ENCODE data around the gene MGLL.

Gene MGLL

DNA sequence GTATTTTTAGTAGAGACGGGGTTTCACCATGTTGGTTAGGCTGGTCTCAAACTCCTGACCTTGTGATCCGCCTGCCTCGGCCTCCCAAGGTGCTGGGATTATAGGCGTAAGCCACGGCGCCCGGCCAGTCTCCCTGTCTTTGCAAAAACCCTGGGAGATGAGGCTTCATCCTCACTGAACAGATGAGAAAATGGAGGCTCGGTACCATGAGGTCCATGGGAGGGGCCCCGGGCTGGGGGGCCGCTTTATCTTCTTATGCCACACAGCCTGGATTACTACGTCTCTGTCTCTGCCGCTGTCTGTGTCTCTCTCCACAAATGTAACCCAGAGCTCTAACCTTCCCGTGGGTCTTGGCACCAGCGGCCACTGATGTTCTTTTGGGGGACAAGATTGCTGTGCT lies 110.4 kb downstream of the MGLL start:
- TF ChIP-seq, protein P1, sequence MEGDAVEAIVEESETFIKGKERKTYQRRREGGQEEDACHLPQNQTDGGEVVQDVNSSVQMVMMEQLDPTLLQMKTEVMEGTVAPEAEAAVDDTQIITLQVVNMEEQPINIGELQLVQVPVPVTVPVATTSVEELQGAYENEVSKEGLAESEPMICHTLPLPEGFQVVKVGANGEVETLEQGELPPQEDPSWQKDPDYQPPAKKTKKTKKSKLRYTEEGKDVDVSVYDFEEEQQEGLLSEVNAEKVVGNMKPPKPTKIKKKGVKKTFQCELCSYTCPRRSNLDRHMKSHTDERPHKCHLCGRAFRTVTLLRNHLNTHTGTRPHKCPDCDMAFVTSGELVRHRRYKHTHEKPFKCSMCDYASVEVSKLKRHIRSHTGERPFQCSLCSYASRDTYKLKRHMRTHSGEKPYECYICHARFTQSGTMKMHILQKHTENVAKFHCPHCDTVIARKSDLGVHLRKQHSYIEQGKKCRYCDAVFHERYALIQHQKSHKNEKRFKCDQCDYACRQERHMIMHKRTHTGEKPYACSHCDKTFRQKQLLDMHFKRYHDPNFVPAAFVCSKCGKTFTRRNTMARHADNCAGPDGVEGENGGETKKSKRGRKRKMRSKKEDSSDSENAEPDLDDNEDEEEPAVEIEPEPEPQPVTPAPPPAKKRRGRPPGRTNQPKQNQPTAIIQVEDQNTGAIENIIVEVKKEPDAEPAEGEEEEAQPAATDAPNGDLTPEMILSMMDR (conservative IDR thresholded peaks at IDR 0.05; ENCODE audit: control insufficient read depth, insufficient read depth, low read depth, low read length): no peak
- DNase-seq (ENCODE audit: low read depth): no peak
- no peak overlapping the region for H3K4me3 ChIP-seq (ENCODE audit: control insufficient read depth, low read depth, low read length)

DNA sequence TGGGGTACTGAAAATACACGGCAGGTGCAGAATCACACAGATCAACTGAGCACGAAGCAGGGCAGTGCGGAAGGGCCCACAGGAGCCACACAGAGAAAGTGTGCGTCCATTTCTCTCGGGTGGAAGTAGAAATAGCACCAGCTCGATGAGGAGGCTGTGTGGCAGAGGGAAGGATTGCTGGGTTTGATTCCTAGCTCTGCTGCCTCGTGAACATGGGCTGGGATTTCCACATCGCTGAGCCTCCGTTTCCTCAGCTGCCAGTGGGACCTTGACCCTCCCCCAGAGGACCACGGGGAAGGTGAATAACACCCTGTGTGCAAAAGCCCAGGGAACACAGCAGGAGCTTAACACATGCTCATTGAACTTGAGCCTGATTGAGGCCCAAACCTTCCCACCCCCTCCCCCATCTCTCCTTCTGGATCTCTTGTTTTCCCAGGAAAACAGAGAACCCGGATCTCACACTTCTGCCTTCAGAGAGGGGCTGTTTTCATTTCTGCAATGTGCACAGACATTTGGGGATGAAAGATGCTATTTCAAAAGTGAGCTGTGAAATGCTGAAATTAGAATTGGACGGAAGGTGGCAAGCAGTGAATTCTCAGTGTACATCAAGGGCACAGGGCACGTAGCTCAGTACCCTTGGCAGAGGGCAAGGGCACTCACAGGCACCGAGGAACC lies 111.2 kb downstream of the MGLL start:
- H3K4me3 ChIP-seq (ENCODE audit: control insufficient read depth, low read depth, low read length): no peak overlapping the region
- DNase-seq (ENCODE audit: low read depth): no peak
- TF ChIP-seq, protein P1 (conservative IDR thresholded peaks at IDR 0.05; ENCODE audit: control insufficient read depth, insufficient read depth, low read depth, low read length): no peak

DNA sequence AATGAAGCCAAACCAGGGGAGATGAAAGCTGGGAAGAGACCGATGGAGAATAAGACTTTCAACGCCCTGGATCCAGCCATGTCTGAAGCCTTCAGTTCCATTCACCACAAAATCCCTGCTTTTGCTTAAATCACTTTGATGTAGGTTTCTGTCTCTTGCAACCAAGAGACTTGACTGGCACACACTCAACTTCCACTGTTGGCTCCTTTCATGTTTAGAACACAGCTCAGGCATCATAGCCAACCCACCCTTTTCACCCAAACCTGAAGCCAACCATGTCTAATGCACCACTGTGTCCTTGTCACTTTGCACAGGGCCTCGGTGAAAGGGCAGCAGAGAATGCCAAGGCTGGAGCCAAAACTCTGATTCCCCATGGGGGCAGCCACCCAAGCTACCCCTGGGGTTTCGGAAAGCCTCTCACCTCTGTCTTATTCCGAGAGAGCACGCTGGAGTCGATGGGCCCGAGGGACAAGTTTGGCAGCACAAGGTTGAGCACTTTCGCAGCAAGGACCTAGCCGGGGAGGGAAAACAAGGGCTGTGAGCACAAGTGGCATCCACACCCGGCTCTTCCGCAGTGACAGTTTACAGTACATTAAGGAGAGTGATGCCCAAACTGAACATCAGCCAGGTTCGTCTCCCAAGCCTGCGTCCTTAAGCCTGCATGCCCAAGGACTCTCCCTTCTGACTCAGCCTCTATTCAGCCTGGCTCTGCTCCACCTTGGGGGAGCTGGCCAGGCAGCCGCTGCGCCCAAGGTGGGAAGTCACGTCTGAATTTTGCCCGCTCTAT lies 112.0 kb downstream of the MGLL start:
- TF ChIP-seq, protein P1 (conservative IDR thresholded peaks at IDR 0.05; ENCODE audit: control insufficient read depth, insufficient read depth, low read depth, low read length): no peak

DNA sequence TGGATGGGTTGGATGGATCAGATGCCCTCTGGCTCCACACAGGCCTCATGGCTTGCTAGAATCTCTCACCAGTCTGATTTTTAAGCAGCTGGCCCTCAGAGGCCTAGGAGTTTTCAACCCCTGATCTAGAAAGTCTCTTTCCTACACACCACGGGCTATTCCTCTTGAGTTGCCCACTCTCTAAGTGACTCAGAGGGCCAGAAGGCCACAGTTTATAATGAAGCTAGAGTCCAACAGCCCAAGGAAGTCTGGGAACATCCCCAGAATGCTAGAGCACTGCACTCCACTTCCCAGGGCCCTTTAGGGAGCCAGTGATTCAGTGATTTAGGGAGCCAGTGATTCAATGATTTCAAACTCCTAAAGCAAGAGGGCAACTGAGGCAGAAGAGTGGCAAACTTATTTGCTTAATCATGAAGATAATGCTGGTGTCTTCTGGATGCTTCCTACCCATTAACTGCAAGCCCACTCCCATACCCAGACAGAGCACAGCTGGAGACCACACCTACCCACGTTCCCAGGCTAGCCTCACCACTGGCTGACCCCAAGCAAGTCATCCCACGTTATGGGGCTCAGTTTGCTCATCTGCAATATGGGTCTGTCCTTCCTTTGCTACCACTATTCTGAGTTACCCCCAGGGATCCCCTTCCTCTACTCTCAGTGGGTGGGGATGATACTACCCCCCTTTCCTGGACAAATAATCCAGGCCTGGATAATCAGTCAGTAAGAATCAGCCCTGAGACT lies 112.8 kb downstream of the MGLL start:
- DNase-seq (ENCODE audit: low read depth): peak; percentile 34
- H3K4me3 ChIP-seq (ENCODE audit: control insufficient read depth, low read depth, low read length): no peak overlapping the region
- TF ChIP-seq, protein P1 (conservative IDR thresholded peaks at IDR 0.05; ENCODE audit: control insufficient read depth, insufficient read depth, low read depth, low read length): no peak

More for the DNA sequence above, 112.0 kb downstream of the MGLL start:
- DNase-seq (ENCODE audit: low read depth): peak; percentile 42
- H3K4me3 ChIP-seq (ENCODE audit: control insufficient read depth, low read depth, low read length): no peak overlapping the region

DNA sequence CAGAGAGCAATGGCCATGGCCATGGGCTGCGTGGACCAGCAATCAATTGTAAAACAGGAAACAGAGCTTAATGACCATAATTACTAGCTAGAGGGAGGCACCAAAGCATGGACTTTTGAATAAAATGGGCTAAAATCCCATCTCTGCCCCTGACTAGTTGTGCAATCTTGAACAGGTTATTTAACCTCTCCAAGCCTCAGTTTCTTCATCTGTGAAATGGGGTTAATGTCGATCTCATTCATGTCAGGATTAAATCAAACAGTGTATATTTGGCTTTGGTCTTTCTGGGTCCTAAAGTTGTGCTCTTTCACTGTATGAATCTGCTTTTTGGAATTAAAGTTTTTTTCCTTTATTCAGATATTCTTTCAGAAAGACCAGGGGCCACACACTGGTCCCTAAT lies 113.5 kb downstream of the MGLL start:
- H3K4me3 ChIP-seq (ENCODE audit: control insufficient read depth, low read depth, low read length): no peak overlapping the region
- DNase-seq (ENCODE audit: low read depth): no peak
- TF ChIP-seq, protein P1 (conservative IDR thresholded peaks at IDR 0.05; ENCODE audit: control insufficient read depth, insufficient read depth, low read depth, low read length): no peak

DNA sequence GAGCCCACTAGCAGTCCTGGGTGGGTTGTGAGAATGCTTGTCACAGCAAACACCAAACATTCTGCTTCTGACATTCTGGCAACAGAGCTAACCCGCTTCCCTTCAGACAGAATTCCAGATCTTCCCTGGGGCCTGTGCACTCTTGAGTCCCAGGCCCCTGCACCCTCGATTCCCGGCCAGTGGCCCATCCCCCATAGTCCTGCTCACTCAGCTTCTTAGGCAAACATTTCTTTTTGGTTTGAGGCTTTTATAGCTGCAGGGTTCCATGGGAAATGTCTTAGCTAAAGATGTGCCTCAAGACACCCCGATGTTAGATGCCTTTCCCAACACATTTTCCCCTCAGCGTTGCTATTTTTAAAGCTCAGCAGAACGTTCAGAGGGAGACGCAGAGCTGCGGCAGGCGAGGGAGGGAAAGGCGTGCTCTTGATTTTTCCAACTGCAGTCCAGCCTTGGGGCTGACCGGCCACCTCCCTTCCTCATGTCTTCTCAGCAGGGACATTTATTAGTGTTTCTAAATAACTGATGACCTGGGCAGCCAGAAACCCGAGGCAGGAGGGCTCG lies 114.4 kb downstream of the MGLL start:
- H3K4me3 ChIP-seq (ENCODE audit: control insufficient read depth, low read depth, low read length): no peak overlapping the region
- no peak for DNase-seq (ENCODE audit: low read depth)
- TF ChIP-seq, protein P1 (conservative IDR thresholded peaks at IDR 0.05; ENCODE audit: control insufficient read depth, insufficient read depth, low read depth, low read length): no peak
